Thyroid gland (tissue), 4 donors: ENCODE results near the gene MTMR12. TPM values are rescaled to one million over a fixed set of nuclear protein-coding genes. Genes with fewer than 3 reads are reported as not detected.

ENCODE experiments used
- DNase-seq, 2 donors: peaks; one replicate each; pipeline ENCODE4 v3.0.0-alpha.2; 2019
- H3K27ac ChIP-seq, 3 donors: fragments of 200-600 bp; sonication (generic); 1 replicate in 2 of 3; 2 replicates in 1 of 3; pipeline ENCODE4 v1.5.1; 2016 to 2019; ENCODE audit warnings: mild to moderate bottlenecking in 1 of 3, moderate library complexity in 1 of 3
- H3K27me3 ChIP-seq: fragments of 200-600 bp; sonication (generic); one replicate; pipeline ENCODE4 v1.5.1; 2019
- H3K36me3 ChIP-seq, 2 donors: fragments of 200-600 bp; sonication (generic); one replicate each; pipeline ENCODE4 v1.5.1; 2016 to 2019
- H3K4me1 ChIP-seq, 2 donors: fragments of 200-600 bp; sonication (generic); one replicate each; pipeline ENCODE4 v1.5.1; 2017 to 2019
- H3K4me3 ChIP-seq, 3 donors: fragments of 200-600 bp; sonication (generic); replicated peaks in 1 of 3; 1 replicate in 2 of 3; 2 replicates in 1 of 3; pipeline ENCODE4 v1.5.1; 2016; ENCODE audit warnings: mild to moderate bottlenecking in 1 of 3
- H3K9me3 ChIP-seq: fragments of 200-600 bp; sonication (generic); one replicate; pipeline ENCODE4 v1.5.1; 2017
- CTCF ChIP-seq, 6 experiments: fragments of 200-600 bp in 3 of 6; fragments of 450-650 bp in 3 of 6; sonication (generic) in 3 of 6; IDR thresholded peaks; one replicate each; pipeline ENCODE4 v1.5.1; 2016 to 2019; ENCODE audit warnings: antibody characterized with exemption in 6 of 6, mild to moderate bottlenecking in 2 of 6, inconsistent platforms in 1 of 6, moderate library complexity in 1 of 6
- POLR2A ChIP-seq, 2 donors: fragments of 450-650 bp; IDR thresholded peaks; one replicate each; pipeline ENCODE4 v1.6.1; 2017; ENCODE audit warnings: antibody characterized with exemption in 2 of 2, mild to moderate bottlenecking in 2 of 2, moderate library complexity in 1 of 2
- WGBS, 2 donors: methylation state at CpG; one replicate each; pipeline ENCODE4 v1.1.5; 2017; 5-methylcytosine and 5-hydroxymethylcytosine counted together
- intact Hi-C: fragments of 100-400 bp; cut with DNase I; formaldehyde crosslinking; loops from one replicate; pipeline ENCODE4 v1.15.1; 2023
- total RNA-seq, 4 donors: library from RNA; depleted of rRNA; stranded (reverse); fragments of >200 nt; gene quantifications; one replicate each; pipeline ENCODE4 v1.2.3, GENCODE V29; 2016

Gene MTMR12
- total RNA-seq, 4 donors from 2014 or later: 28.9 to 45.3 (median 37.3) TPM

GRCh38 chr5:32276173-32276853 is 36.4 kb downstream of the MTMR12 start:
- Histone ChIP-seq H3K4me3 (no peak overlapping the region), H3K9me3 (no peaks in the 10 kb centered on the region), H3K4me1 (peaks cover 18 to 59% of the 10 kb centered on the region in 2 donors), H3K36me3 (peaks cover 0 to 10% of the 10 kb centered on the region in 2 donors), H3K27me3 (no peaks in the 10 kb centered on the region), H3K27ac (peak overlapping the region; percentile 5 to 37 (median 17))
- no peak for TF ChIP-seq POLR2A (IDR thresholded peaks at IDR 0.05)
- TF ChIP-seq CTCF (IDR thresholded peaks at IDR 0.05): no peak
- no peak for DNase-seq
- intact Hi-C loops: no loop called here
- 70 to 81% methylated on average over 4 of the region's 4 CpGs for WGBS, 2 donors

DNA sequence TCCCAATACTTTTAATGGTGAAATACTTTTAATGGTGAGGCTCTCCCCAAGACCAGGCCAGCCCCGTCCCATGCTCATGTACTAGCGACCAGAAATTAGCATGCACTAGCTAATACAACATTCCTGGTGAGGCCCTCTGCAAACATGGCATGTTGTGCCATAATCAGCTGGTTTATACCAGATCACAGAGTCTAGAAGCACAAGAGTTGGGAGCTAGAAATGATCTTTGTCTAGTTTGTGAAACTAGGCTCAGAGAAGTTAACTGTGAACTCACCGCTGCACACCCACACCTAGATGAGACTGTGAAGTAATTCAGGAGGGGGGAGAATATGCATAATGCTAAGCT is 37.4 kb downstream of the MTMR12 start:
- TF ChIP-seq CTCF (IDR thresholded peaks at IDR 0.05) (no peak), POLR2A (IDR thresholded peaks at IDR 0.05) (no peak)
- Histone ChIP-seq H3K4me1 (peaks cover 12 to 63% of the 10 kb centered on the region in 2 donors), H3K27me3 (no peaks in the 10 kb centered on the region), H3K4me3 (no peak overlapping the region), H3K27ac (peak overlapping the region in 2 of 3 donors; percentile 35 to 37), H3K9me3 (no peaks in the 10 kb centered on the region), H3K36me3 (peaks cover 0 to 10% of the 10 kb centered on the region in 2 donors)
- intact Hi-C loops: no loop called here
- whole genome bisulfite sequencing, 2 donors: 43 to 63% methylated on average over 3 of the region's 3 CpGs
- peak; percentile 14 to 40 for DNase-seq

- H3K27me3 ChIP-seq: no peaks in the 10 kb centered on the region
- H3K27ac ChIP-seq: peak overlapping the region; percentile 2 to 37 (median 35)
- intact Hi-C loops: no loop called here
- H3K4me1 ChIP-seq: peaks cover 7 to 62% of the 10 kb centered on the region in 2 donors
- no peak for DNase-seq
- 70 to 73% methylated on average over 11 of the region's 11 CpGs for WGBS, 2 donors
- peaks cover 0 to 10% of the 10 kb centered on the region in 2 donors for H3K36me3 ChIP-seq
- no peaks in the 10 kb centered on the region for H3K9me3 ChIP-seq
- H3K4me3 ChIP-seq: no peak overlapping the region
- TF ChIP-seq POLR2A (IDR thresholded peaks at IDR 0.05) (no peak), CTCF (IDR thresholded peaks at IDR 0.05) (no peak)
Measured at GRCh38 chr5:32274548-32275395, 38.0 kb downstream of the MTMR12 start.

DNA sequence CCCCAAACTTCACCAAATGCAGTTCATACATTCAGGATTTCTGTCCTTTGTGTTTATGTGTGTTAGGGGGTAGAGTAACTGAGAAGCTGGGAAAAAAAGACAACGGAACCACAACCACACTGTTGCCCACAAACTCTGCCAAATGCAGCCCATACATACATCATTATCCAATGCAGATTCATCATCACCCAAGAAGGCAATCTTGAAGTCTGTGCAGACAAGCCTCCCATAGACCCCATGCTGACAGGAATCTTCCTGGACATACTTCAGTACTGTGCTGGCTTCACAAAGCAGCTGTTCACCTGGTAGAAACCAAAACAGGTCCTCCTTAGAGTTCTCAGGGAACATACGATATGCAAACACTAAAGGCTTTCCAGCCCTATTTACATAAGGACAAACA is 38.9 kb downstream of the MTMR12 start:
- no peak for TF ChIP-seq POLR2A (IDR thresholded peaks at IDR 0.05)
- no peak for TF ChIP-seq CTCF (IDR thresholded peaks at IDR 0.05)
- Histone ChIP-seq H3K4me3 (no peak overlapping the region), H3K4me1 (peaks cover 4 to 55% of the 10 kb centered on the region in 2 donors), H3K36me3 (peaks cover 0 to 10% of the 10 kb centered on the region in 2 donors), H3K9me3 (no peaks in the 10 kb centered on the region), H3K27ac (peak overlapping the region in 2 of 3 donors; percentile 35 to 37), H3K27me3 (no peaks in the 10 kb centered on the region)
- WGBS, 2 donors: 97% methylated on average over 2 of the region's 2 CpGs
- DNase-seq: no peak
- intact Hi-C loops: no loop called here

DNA sequence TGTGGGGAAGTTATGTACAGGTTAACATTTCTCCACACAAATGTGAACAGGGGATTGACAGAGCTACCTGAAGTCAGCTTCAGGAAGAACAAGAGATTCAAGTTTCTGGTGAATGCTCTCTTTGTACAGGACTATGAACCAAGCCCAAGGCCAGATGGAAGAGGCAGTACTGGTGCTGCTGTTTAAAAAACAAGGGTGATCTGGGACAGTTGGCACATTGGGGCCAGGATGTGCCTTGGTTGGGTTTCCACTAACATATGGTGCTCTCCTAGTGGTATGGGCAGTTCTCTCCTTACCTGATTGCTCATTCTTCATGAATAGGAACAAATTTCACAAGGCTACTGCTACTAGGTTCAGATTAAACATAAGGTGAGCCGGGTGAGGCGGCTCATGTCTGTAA is 40.0 kb downstream of the MTMR12 start:
- H3K9me3 ChIP-seq: no peaks in the 10 kb centered on the region
- H3K27me3 ChIP-seq: no peaks in the 10 kb centered on the region
- H3K36me3 ChIP-seq: peaks cover 9 to 20% of the 10 kb centered on the region in 2 donors
- H3K4me3 ChIP-seq: no peak overlapping the region
- intact Hi-C loops: no loop called here
- no peak overlapping the region for H3K27ac ChIP-seq
- H3K4me1 ChIP-seq: peaks cover 4 to 45% of the 10 kb centered on the region in 2 donors
- no peak for DNase-seq
- TF ChIP-seq CTCF (IDR thresholded peaks at IDR 0.05) (no peak), POLR2A (IDR thresholded peaks at IDR 0.05) (no peak)
- WGBS, 2 donors: 100% methylated on average over 2 of the region's 2 CpGs
